H1 (cell line): ENCODE results near the gene CACNB2.

Source experiments
- CBX5 ChIP-seq: fragments of 300-800, 300-1000 bp; sonication (generic); IDR thresholded peaks from 2 replicates; pipeline ENCODE4 v1.7.1; 2016; ENCODE audit warnings: antibody characterized with exemption, low read length, low read depth
- CTCF ChIP-seq, 3 experiments: IDR thresholded peaks; 1 replicate in 2 of 3; 2 replicates in 1 of 3; pipeline versions ENCODE4 v1.5.1 to v1.6.1; 2011; ENCODE audit warnings: low read length in 3 of 3, mild to moderate bottlenecking in 3 of 3, inconsistent platforms in 2 of 3, low read depth in 1 of 3, moderate library complexity in 1 of 3; ENCODE audit not compliant: insufficient read depth in 1 of 3; ENCODE audit errors: control extremely low read depth in 1 of 3
- EGR1 ChIP-seq: IDR thresholded peaks from 2 replicates; pipeline ENCODE4 v1.6.1; 2011; ENCODE audit warnings: low read depth, low read length, borderline replicate concordance
- EZH2 ChIP-seq: fragments of 200-600 bp; sonication (generic); IDR thresholded peaks from 2 replicates; pipeline ENCODE4 v1.7.1; 2012; ENCODE audit warnings: low read depth, mild to moderate bottlenecking, moderate library complexity, low read length, inconsistent platforms; ENCODE audit not compliant: severe bottlenecking
- MAX ChIP-seq: IDR thresholded peaks from 2 replicates; pipeline ENCODE4 v1.6.1; 2012; ENCODE audit warnings: inconsistent platforms
- NRF1 ChIP-seq: IDR thresholded peaks from 2 replicates; pipeline ENCODE4 v1.6.1; 2011; ENCODE audit warnings: mild to moderate bottlenecking, low read depth, low read length, improper control_type of control experiment
- POLR2A ChIP-seq, 2 experiments: IDR thresholded peaks; 1 replicate in 1 of 2; 2 replicates in 1 of 2; pipeline ENCODE4 v1.6.1; 2011; ENCODE audit warnings: low read depth in 2 of 2, low read length in 2 of 2, mild to moderate bottlenecking in 2 of 2; ENCODE audit errors: control extremely low read depth in 1 of 2
- SIX5 ChIP-seq: IDR thresholded peaks from 2 replicates; pipeline ENCODE4 v1.6.1; 2011; ENCODE audit warnings: mild to moderate bottlenecking, low read depth, low read length
- SRF ChIP-seq: IDR thresholded peaks from 2 replicates; pipeline ENCODE4 v1.6.1; 2011; ENCODE audit warnings: mild to moderate bottlenecking, low read depth, low read length, moderate library complexity
- TAF1 ChIP-seq: IDR thresholded peaks from 2 replicates; pipeline ENCODE4 v1.6.1; 2011; ENCODE audit warnings: mild to moderate bottlenecking, low read depth, low read length

GRCh38 chr10:18185621-18186020 is 45.4 kb downstream of the CACNB2 start:
- TF ChIP-seq CTCF (IDR thresholded peaks at IDR 0.05; ENCODE audit: control extremely low read depth in 1 of 3, insufficient read depth in 1 of 3, low read depth in 1 of 3, low read length in 3 of 3) = no peak
- no peak for TF ChIP-seq EGR1
- TF ChIP-seq SRF = no peak
- no peak for TF ChIP-seq SIX5
- no peak for TF ChIP-seq POLR2A (IDR thresholded peaks at IDR 0.05; ENCODE audit: control extremely low read depth in 1 of 2, low read depth in 2 of 2, low read length in 2 of 2)
- no peak for TF ChIP-seq MAX
- no peak for TF ChIP-seq NRF1
- TF ChIP-seq CBX5 = no peak
- TF ChIP-seq EZH2 = no peak
- no peak for TF ChIP-seq TAF1
